CD14-positive monocyte (primary cell): Measurements from ENCODE around the gene CR2. TPM values are rescaled to one million over a fixed set of nuclear protein-coding genes. Genes with fewer than 3 reads are reported as not detected.

Source experiments
- DNase-seq, 3 donors: peaks; one replicate each; pipeline ENCODE4 v3.0.0-alpha.2; 2011 to 2022
- H2AFZ ChIP-seq: 2 replicates; pipeline ENCODE4 v1.6.0; 2012; ENCODE audit warnings: mild to moderate bottlenecking, low read depth, low read length, inconsistent platforms; ENCODE audit not compliant: insufficient read depth, poor library complexity, severe bottlenecking
- H3K27ac ChIP-seq, 2 donors: 1 replicate in 1 of 2; 2 replicates in 1 of 2; pipeline ENCODE4 v1.5.1; 2012 to 2013; ENCODE audit warnings: low read length in 2 of 2, control low read depth in 1 of 2, inconsistent platforms in 1 of 2, low read depth in 1 of 2, mild to moderate bottlenecking in 1 of 2
- H3K27me3 ChIP-seq, 2 donors: one replicate each; pipeline versions ENCODE4 v1.6.0 to v1.6.1; 2011 to 2013; ENCODE audit warnings: low read length in 2 of 2; ENCODE audit not compliant: control insufficient read depth in 2 of 2, insufficient read depth in 2 of 2
- H3K36me3 ChIP-seq, 2 donors: replicated peaks in 1 of 2; 1 replicate in 1 of 2; 2 replicates in 1 of 2; pipeline versions ENCODE4 v1.5.1 to v1.6.1; 2012 to 2013; ENCODE audit warnings: low read length in 2 of 2, control low read depth in 1 of 2, inconsistent platforms in 1 of 2, mild to moderate bottlenecking in 1 of 2; ENCODE audit not compliant: insufficient read depth in 2 of 2, control insufficient read depth in 1 of 2
- H3K4me1 ChIP-seq, 2 donors: 1 replicate in 1 of 2; 2 replicates in 1 of 2; pipeline versions ENCODE4 v1.5.1 to v1.6.1; 2012 to 2013; ENCODE audit warnings: low read length in 2 of 2, control low read depth in 1 of 2, inconsistent platforms in 1 of 2, mild to moderate bottlenecking in 1 of 2, moderate library complexity in 1 of 2; ENCODE audit not compliant: insufficient read depth in 2 of 2, control insufficient read depth in 1 of 2
- H3K4me2 ChIP-seq: replicated peaks from 2 replicates; pipeline ENCODE3; 2012; ENCODE audit warnings: low read length, moderate library complexity, mild to moderate bottlenecking; ENCODE audit not compliant: poor library complexity, severe bottlenecking; ENCODE audit errors: extremely low read depth
- H3K4me3 ChIP-seq, 3 experiments: fragments of 200-600 bp in 1 of 3; sonication (generic) in 1 of 3; replicated peaks in 1 of 3; 1 replicate in 2 of 3; 2 replicates in 1 of 3; pipeline ENCODE4 v1.5.1; 2011 to 2013; ENCODE audit warnings: low read length in 3 of 3, mild to moderate bottlenecking in 3 of 3, control low read depth in 2 of 3, low read depth in 2 of 3, inconsistent platforms in 1 of 3, moderate library complexity in 1 of 3
- H3K79me2 ChIP-seq: 2 replicates; pipeline ENCODE4 v1.6.0; 2012; ENCODE audit warnings: mild to moderate bottlenecking, control low read depth, inconsistent platforms, low read length, moderate library complexity; ENCODE audit not compliant: insufficient read depth
- H3K9ac ChIP-seq: 2 replicates; pipeline ENCODE4 v1.6.0; 2017; ENCODE audit warnings: low read length, mild to moderate bottlenecking; ENCODE audit not compliant: insufficient read depth, poor library complexity, severe bottlenecking
- H3K9me3 ChIP-seq, 2 donors: replicated peaks in 1 of 2; 1 replicate in 1 of 2; 2 replicates in 1 of 2; pipeline versions ENCODE4 v1.5.1 to v1.6.1; 2012 to 2013; ENCODE audit warnings: low read length in 2 of 2, control low read depth in 1 of 2; ENCODE audit not compliant: control insufficient read depth in 1 of 2, insufficient read depth in 1 of 2
- H4K20me1 ChIP-seq: 2 replicates; pipeline ENCODE4 v1.6.0; 2012; ENCODE audit warnings: mild to moderate bottlenecking, low read length, control low read depth, moderate library complexity; ENCODE audit not compliant: insufficient read depth
- H3K27ac Mint-ChIP-seq, 7 donors: one replicate each; pipeline ENCODE4 v1.8.0; 2020; ENCODE audit warnings: mild to moderate bottlenecking in 7 of 7, mixed read lengths in 7 of 7, moderate library complexity in 6 of 7, inconsistent platforms in 2 of 7
- H3K27me3 Mint-ChIP-seq, 3 donors: one replicate each; pipeline ENCODE4 v1.8.0; 2021 to 2022; ENCODE audit warnings: low read depth in 3 of 3, mild to moderate bottlenecking in 3 of 3, mixed read lengths in 3 of 3, moderate library complexity in 3 of 3, inconsistent platforms in 1 of 3
- H3K36me3 Mint-ChIP-seq, 2 donors: one replicate each; pipeline ENCODE4 v1.8.0; 2020; ENCODE audit warnings: mixed read lengths in 2 of 2, inconsistent platforms in 1 of 2, mild to moderate bottlenecking in 1 of 2
- H3K4me1 Mint-ChIP-seq: one replicate; pipeline ENCODE4 v1.8.0; 2020; ENCODE audit warnings: mild to moderate bottlenecking, mixed read lengths
- H3K4me3 Mint-ChIP-seq, 2 donors: one replicate each; pipeline ENCODE4 v1.8.0; 2020; ENCODE audit warnings: mild to moderate bottlenecking in 2 of 2, mixed read lengths in 2 of 2, moderate library complexity in 1 of 2
- H3K9me3 Mint-ChIP-seq, 7 donors: one replicate each; pipeline ENCODE4 v1.8.0; 2020 to 2022; ENCODE audit warnings: mixed read lengths in 7 of 7, mild to moderate bottlenecking in 6 of 7, moderate library complexity in 6 of 7, inconsistent platforms in 2 of 7
- WGBS: methylation state at CpG from one replicate; pipeline ENCODE4 v1.1.5; 2013; ENCODE audit warnings: missing lambda C conversion rate; ENCODE audit not compliant: insufficient coverage; 5-methylcytosine and 5-hydroxymethylcytosine counted together
- intact Hi-C, 2 donors: fragments of 100-400 bp; cut with micrococcal nuclease; formaldehyde crosslinking; loops; one replicate each; pipeline versions ENCODE4 v1.15.0 to v1.15.1; 2023
- polyA plus RNA-seq, 3 donors: library from polyadenylated mRNA; depleted of rRNA in 1 of 3; unstranded in 2 of 3; stranded (reverse) in 1 of 3; fragments of 300-500 nt in 2 of 3; fragments of >200 nt in 1 of 3; fragmentation: Illumina TruSeq in 2 of 3; gene quantifications; 1 replicate in 2 of 3; 2 replicates in 1 of 3; pipeline ENCODE4 v1.2.3, GENCODE V29; 2012 to 2021
- TF ChIP-seq, protein P1 (sequence below): fragments of 200-600 bp; IDR thresholded peaks from one replicate; pipeline ENCODE4 v1.8.0; 2022; ENCODE audit warnings: antibody characterized with exemption, mild to moderate bottlenecking

CR2 gene
- polyA plus RNA-seq, 3 donors = 0.05 to 0.28 (median 0.08) TPM

GRCh38 chr1:207510444-207510843 is 56.3 kb downstream of the CR2 start:
- peaks cover 2% of the 10 kb centered on the region for H3K4me1 Mint-ChIP-seq
- no peak overlapping the region for H3K4me3 ChIP-seq
- no peaks in the 10 kb centered on the region for H3K9me3 Mint-ChIP-seq
- H3K27ac Mint-ChIP-seq = no peak overlapping the region
- H3K36me3 Mint-ChIP-seq = peaks cover 81 to 91% of the 10 kb centered on the region in 2 donors
- no peaks in the 10 kb centered on the region for H3K4me1 ChIP-seq
- H4K20me1 ChIP-seq = no peaks in the 10 kb centered on the region
- H2AFZ ChIP-seq = no peak overlapping the region
- H3K4me3 Mint-ChIP-seq = no peak overlapping the region
- DNase-seq = no peak
- no peak overlapping the region for H3K9ac ChIP-seq
- intact Hi-C loops = no loop called here
- no peak overlapping the region for H3K4me2 ChIP-seq
- H3K27ac ChIP-seq = no peak overlapping the region
- no CpG with 5 or more reads among the region's 1 CpG for WGBS
- no peaks in the 10 kb centered on the region for H3K27me3 ChIP-seq
- TF ChIP-seq, protein P1, sequence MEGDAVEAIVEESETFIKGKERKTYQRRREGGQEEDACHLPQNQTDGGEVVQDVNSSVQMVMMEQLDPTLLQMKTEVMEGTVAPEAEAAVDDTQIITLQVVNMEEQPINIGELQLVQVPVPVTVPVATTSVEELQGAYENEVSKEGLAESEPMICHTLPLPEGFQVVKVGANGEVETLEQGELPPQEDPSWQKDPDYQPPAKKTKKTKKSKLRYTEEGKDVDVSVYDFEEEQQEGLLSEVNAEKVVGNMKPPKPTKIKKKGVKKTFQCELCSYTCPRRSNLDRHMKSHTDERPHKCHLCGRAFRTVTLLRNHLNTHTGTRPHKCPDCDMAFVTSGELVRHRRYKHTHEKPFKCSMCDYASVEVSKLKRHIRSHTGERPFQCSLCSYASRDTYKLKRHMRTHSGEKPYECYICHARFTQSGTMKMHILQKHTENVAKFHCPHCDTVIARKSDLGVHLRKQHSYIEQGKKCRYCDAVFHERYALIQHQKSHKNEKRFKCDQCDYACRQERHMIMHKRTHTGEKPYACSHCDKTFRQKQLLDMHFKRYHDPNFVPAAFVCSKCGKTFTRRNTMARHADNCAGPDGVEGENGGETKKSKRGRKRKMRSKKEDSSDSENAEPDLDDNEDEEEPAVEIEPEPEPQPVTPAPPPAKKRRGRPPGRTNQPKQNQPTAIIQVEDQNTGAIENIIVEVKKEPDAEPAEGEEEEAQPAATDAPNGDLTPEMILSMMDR = no peak
- H3K27me3 Mint-ChIP-seq = peaks cover 0 to 2% (median 0%) of the 10 kb centered on the region in 3 donors
- peaks cover 10 to 91% of the 10 kb centered on the region in 2 donors for H3K36me3 ChIP-seq
- H3K79me2 ChIP-seq = no peaks in the 10 kb centered on the region
- H3K9me3 ChIP-seq = no peaks in the 10 kb centered on the region

GRCh38 chr1:207514890-207515289 is 60.8 kb downstream of the CR2 start:
- Mint-ChIP-seq H3K27me3 (peaks cover 0 to 2% (median 0%) of the 10 kb centered on the region in 3 donors), H3K36me3 (peaks cover 69 to 79% of the 10 kb centered on the region in 2 donors), H3K27ac (no peak overlapping the region), H3K4me1 (peaks cover 2% of the 10 kb centered on the region), H3K4me3 (no peak overlapping the region), H3K9me3 (peaks cover 0 to 3% (median 2%) of the 10 kb centered on the region in 7 donors)
- peaks cover 0 to 3% of the 10 kb centered on the region in 2 donors for H3K9me3 ChIP-seq
- peaks cover 0 to 80% of the 10 kb centered on the region in 2 donors for H3K36me3 ChIP-seq
- H3K4me2 ChIP-seq = no peak overlapping the region
- H3K79me2 ChIP-seq = no peaks in the 10 kb centered on the region
- intact Hi-C loops = no loop called here
- no peaks in the 10 kb centered on the region for H3K27me3 ChIP-seq
- H2AFZ ChIP-seq = no peak overlapping the region
- WGBS = no CpG with 5 or more reads among the region's 13 CpGs
- TF ChIP-seq, protein P1 = no peak
- H3K9ac ChIP-seq = no peak overlapping the region
- no peak overlapping the region for H3K4me3 ChIP-seq
- no peaks in the 10 kb centered on the region for H3K4me1 ChIP-seq
- H3K27ac ChIP-seq = no peak overlapping the region
- H4K20me1 ChIP-seq = no peaks in the 10 kb centered on the region
- no peak for DNase-seq
